H1 (cell line): ENCODE results near the gene POLA1. TPM values are rescaled to one million over a fixed set of nuclear protein-coding genes. Genes with fewer than 3 reads are reported as not detected.

Source experiments
- CTCF ChIA-PET: fragments of 300-600 bp; sonication (Branson Sonifier 250); formaldehyde crosslinking; loops from one replicate; lab custom pipeline; 2021; ENCODE audit not compliant: partially characterized antibody; lab: Charles Lee
- POLR2A ChIA-PET: fragments of 300-600 bp; sonication (Branson Sonifier 250); formaldehyde crosslinking; loops from one replicate; lab custom pipeline; 2021; ENCODE audit warnings: inconsistent platforms; ENCODE audit not compliant: partially characterized antibody; lab: Charles Lee
- DNase-seq, 2 experiments: peaks; one replicate each; pipeline versions ENCODE4 v3.0.0 to v3.0.0-alpha.2; 2010 to 2022; ENCODE audit warnings: low spot score in 2 of 2, low read depth in 1 of 2, mixed read lengths in 1 of 2
- FAIRE-seq: peaks from 2 replicates; lab custom pipeline; 2011; peaks lifted over from hg19 to GRCh38; lab: Jason Lieb, UNC
- H2AFZ ChIP-seq: 2 replicates; pipeline ENCODE4 v1.8.1; 2012; ENCODE audit warnings: low read length, inconsistent platforms
- H2AK5ac ChIP-seq: 2 replicates; pipeline ENCODE4 v1.6.1; 2013; ENCODE audit warnings: low read depth, low read length
- H2BK120ac ChIP-seq: replicated peaks from 2 replicates; pipeline ENCODE3; 2013; ENCODE audit warnings: low read depth, low read length, inconsistent platforms
- H2BK12ac ChIP-seq: 2 replicates; pipeline ENCODE4 v1.6.1; 2013; ENCODE audit warnings: low read depth, low read length
- H2BK15ac ChIP-seq: 2 replicates; pipeline ENCODE4 v1.6.1; 2013; ENCODE audit warnings: low read length
- H2BK20ac ChIP-seq: 2 replicates; pipeline ENCODE4 v1.6.1; 2013; ENCODE audit warnings: low read length
- H2BK5ac ChIP-seq: 2 replicates; pipeline ENCODE4 v1.6.1; 2013; ENCODE audit warnings: low read depth, low read length
- H3K14ac ChIP-seq: 2 replicates; pipeline ENCODE4 v1.6.1; 2013; ENCODE audit warnings: inconsistent platforms; ENCODE audit not compliant: insufficient read length
- H3K18ac ChIP-seq: 2 replicates; pipeline ENCODE4 v1.6.1; 2013; ENCODE audit warnings: low read length; ENCODE audit errors: extremely low read depth
- H3K23ac ChIP-seq: 2 replicates; pipeline ENCODE4 v1.6.1; 2013; ENCODE audit warnings: inconsistent platforms; ENCODE audit not compliant: insufficient read length
- H3K23me2 ChIP-seq: 2 replicates; pipeline ENCODE4 v1.6.1; 2013; ENCODE audit warnings: low read depth, low read length
- H3K27ac ChIP-seq: 2 replicates; pipeline ENCODE4 v1.6.1; 2011; ENCODE audit warnings: low read depth, low read length, inconsistent platforms
- H3K27me3 ChIP-seq, 4 experiments: replicated peaks in 1 of 4; 1 replicate in 1 of 4; 2 replicates in 3 of 4; pipeline versions ENCODE4 v1.6.1 to v1.8.1; 2011 to 2013; ENCODE audit warnings: low read length in 3 of 4, mild to moderate bottlenecking in 3 of 4, inconsistent platforms in 2 of 4, mixed read lengths in 2 of 4, moderate library complexity in 1 of 4; ENCODE audit not compliant: control insufficient read depth in 3 of 4, insufficient read depth in 3 of 4; ENCODE audit errors: extremely low read depth in 1 of 4
- H3K36me3 ChIP-seq, 4 experiments: 2 replicates each; pipeline versions ENCODE4 v1.6.1 to v1.8.1; 2011 to 2013; ENCODE audit warnings: mild to moderate bottlenecking in 4 of 4, low read length in 3 of 4, moderate library complexity in 2 of 4, control low read depth in 1 of 4, inconsistent platforms in 1 of 4; ENCODE audit not compliant: insufficient read depth in 4 of 4, control insufficient read depth in 2 of 4
- H3K4ac ChIP-seq: replicated peaks from 2 replicates; pipeline ENCODE3; 2013; ENCODE audit warnings: low read length, low read depth, mixed read lengths, inconsistent platforms; ENCODE audit not compliant: insufficient read length
- H3K4me1 ChIP-seq, 4 experiments: replicated peaks in 1 of 4; 1 replicate in 1 of 4; 2 replicates in 3 of 4; pipeline versions ENCODE4 v1.6.1 to v1.8.1; 2011 to 2013; ENCODE audit warnings: low read length in 3 of 4, inconsistent platforms in 2 of 4, mixed read lengths in 1 of 4; ENCODE audit not compliant: insufficient read depth in 4 of 4, control insufficient read depth in 3 of 4
- H3K4me2 ChIP-seq, 2 experiments: 2 replicates each; pipeline versions ENCODE4 v1.6.1 to v1.8.1; 2011 to 2013; ENCODE audit warnings: low read depth in 2 of 2, low read length in 2 of 2, control low read depth in 1 of 2, inconsistent platforms in 1 of 2, mild to moderate bottlenecking in 1 of 2; ENCODE audit not compliant: insufficient read depth in 1 of 2
- H3K4me3 ChIP-seq, 4 experiments: fragments of 200-600, 300-600 bp in 1 of 4; sonication (generic), shearing (Covaris generic), sonication (Bioruptor Twin) in 1 of 4; 2 replicates each; pipeline versions ENCODE4 v1.5.1 to v1.8.1; 2011 to 2016; ENCODE audit warnings: low read length in 4 of 4, low read depth in 3 of 4, control low read depth in 2 of 4, inconsistent platforms in 2 of 4, mild to moderate bottlenecking in 2 of 4, mixed read lengths in 1 of 4, moderate library complexity in 1 of 4; ENCODE audit not compliant: insufficient read depth in 2 of 4; ENCODE audit errors: extremely low read depth in 1 of 4
- H3K56ac ChIP-seq: replicated peaks from 2 replicates; pipeline ENCODE3; 2013; ENCODE audit warnings: low read depth, mild to moderate bottlenecking, mixed read lengths, low read length, inconsistent platforms; ENCODE audit not compliant: insufficient read length
- H3K79me1 ChIP-seq: 2 replicates; pipeline ENCODE4 v1.6.1; 2013; ENCODE audit warnings: low read depth, low read length, control low read depth
- H3K79me2 ChIP-seq, 2 experiments: 2 replicates each; pipeline versions ENCODE4 v1.6.1 to v1.8.1; 2012 to 2013; ENCODE audit warnings: low read length in 2 of 2, mild to moderate bottlenecking in 2 of 2, inconsistent platforms in 1 of 2; ENCODE audit not compliant: insufficient read depth in 2 of 2, control insufficient read depth in 1 of 2
- H3K9ac ChIP-seq, 4 experiments: replicated peaks in 1 of 4; 1 replicate in 1 of 4; 2 replicates in 3 of 4; pipeline versions ENCODE4 v1.6.1 to v1.8.1; 2011 to 2013; ENCODE audit warnings: low read depth in 3 of 4, low read length in 3 of 4, control low read depth in 2 of 4, mild to moderate bottlenecking in 2 of 4, moderate library complexity in 2 of 4, inconsistent platforms in 1 of 4; ENCODE audit errors: extremely low read depth in 1 of 4
- H3K9me3 ChIP-seq, 2 experiments: 2 replicates each; pipeline versions ENCODE4 v1.6.1 to v1.8.1; 2012 to 2013; ENCODE audit warnings: mild to moderate bottlenecking in 2 of 2, moderate library complexity in 2 of 2, control low read depth in 1 of 2, inconsistent platforms in 1 of 2, low read depth in 1 of 2, low read length in 1 of 2, mixed read lengths in 1 of 2; ENCODE audit not compliant: insufficient read depth in 2 of 2
- H4K20me1 ChIP-seq, 2 experiments: replicated peaks in 1 of 2; 2 replicates each; pipeline versions ENCODE3 to v1.8.1; 2011 to 2013; ENCODE audit warnings: inconsistent platforms in 2 of 2, low read length in 2 of 2, mild to moderate bottlenecking in 1 of 2; ENCODE audit not compliant: insufficient read depth in 2 of 2, control insufficient read depth in 1 of 2
- H4K5ac ChIP-seq: 2 replicates; pipeline ENCODE4 v1.6.1; 2013; ENCODE audit warnings: low read length, low read depth, mixed read lengths, inconsistent platforms; ENCODE audit not compliant: insufficient read length
- H4K8ac ChIP-seq: 2 replicates; pipeline ENCODE4 v1.8.0; 2013; ENCODE audit warnings: mild to moderate bottlenecking, moderate library complexity, low read length, inconsistent platforms; ENCODE audit not compliant: insufficient read depth; ENCODE audit errors: extremely low read depth
- H4K91ac ChIP-seq: replicated peaks from 2 replicates; pipeline ENCODE3; 2013; ENCODE audit warnings: low read length, mixed read lengths, inconsistent platforms; ENCODE audit not compliant: insufficient read length
- CBX8 ChIP-seq: fragments of 300-800, 300-1000 bp; sonication (generic); IDR thresholded peaks from 2 replicates; pipeline ENCODE4 v1.7.1; 2016; ENCODE audit warnings: low read depth, low read length, borderline replicate concordance
- FOSL1 ChIP-seq: IDR thresholded peaks from 2 replicates; pipeline ENCODE4 v1.6.1; 2011; ENCODE audit warnings: mild to moderate bottlenecking, low read depth, low read length, moderate library complexity; ENCODE audit not compliant: insufficient read depth
- GABPA ChIP-seq: IDR thresholded peaks from 2 replicates; pipeline ENCODE4 v1.6.1; 2011; ENCODE audit warnings: mild to moderate bottlenecking, low read length, moderate library complexity, borderline replicate concordance; ENCODE audit not compliant: insufficient read depth
- HDAC2 ChIP-seq, 2 experiments: fragments of 300-600 bp in 1 of 2; sonication (generic) in 1 of 2; IDR thresholded peaks; 2 replicates each; pipeline ENCODE4 v1.6.1; 2011 to 2012; ENCODE audit warnings: low read depth in 2 of 2, low read length in 2 of 2, mild to moderate bottlenecking in 2 of 2, moderate library complexity in 2 of 2, borderline replicate concordance in 1 of 2, inconsistent platforms in 1 of 2
- JUN ChIP-seq: IDR thresholded peaks from 2 replicates; pipeline ENCODE4 v1.6.1; 2011; ENCODE audit warnings: low read depth, mild to moderate bottlenecking, improper control_type of control experiment, low read length
- JUND ChIP-seq: IDR thresholded peaks from 2 replicates; pipeline ENCODE4 v1.6.1; 2011; ENCODE audit warnings: mild to moderate bottlenecking, improper control_type of control experiment, low read length
- POLR2A ChIP-seq, 2 experiments: IDR thresholded peaks; 1 replicate in 1 of 2; 2 replicates in 1 of 2; pipeline ENCODE4 v1.6.1; 2011; ENCODE audit warnings: low read depth in 2 of 2, low read length in 2 of 2, mild to moderate bottlenecking in 2 of 2; ENCODE audit errors: control extremely low read depth in 1 of 2
- RAD21 ChIP-seq, 2 experiments: IDR thresholded peaks in 1 of 2; conservative IDR thresholded peaks in 1 of 2; 2 replicates each; pipeline ENCODE4 v1.6.1; 2011; ENCODE audit warnings: low read depth in 2 of 2, low read length in 2 of 2, improper control_type of control experiment in 1 of 2, inconsistent platforms in 1 of 2, mild to moderate bottlenecking in 1 of 2, moderate library complexity in 1 of 2
- RNF2 ChIP-seq: fragments of 200-900, 300-1000 bp; sonication (generic); IDR thresholded peaks from 2 replicates; pipeline ENCODE4 v1.7.1; 2016; ENCODE audit warnings: borderline replicate concordance, low read depth, mild to moderate bottlenecking, antibody characterized with exemption, low read length; ENCODE audit not compliant: poor library complexity, severe bottlenecking; ENCODE audit errors: missing control alignments
- SIN3A ChIP-seq, 2 experiments: IDR thresholded peaks in 1 of 2; conservative IDR thresholded peaks in 1 of 2; 2 replicates each; pipeline ENCODE4 v1.6.1; 2011 to 2012; ENCODE audit warnings: low read length in 2 of 2, improper control_type of control experiment in 1 of 2, low read depth in 1 of 2, mild to moderate bottlenecking in 1 of 2
- SP2 ChIP-seq: IDR thresholded peaks from 2 replicates; pipeline ENCODE4 v1.6.1; 2012; ENCODE audit warnings: mild to moderate bottlenecking, low read length, inconsistent platforms
- TCF12 ChIP-seq: IDR thresholded peaks from 2 replicates; pipeline ENCODE4 v1.6.1; 2011; ENCODE audit warnings: low read depth, mild to moderate bottlenecking, low read length
- WGBS, 2 experiments: shearing (Covaris generic) in 1 of 2; methylation state at CpG; one replicate each; pipeline versions ENCODE4 v1.1.6 to v1.1.7; 2013 to 2015; ENCODE audit warnings: low lambda C conversion rate in 2 of 2, mixed read lengths in 2 of 2, inconsistent platforms in 1 of 2, low coverage in 1 of 2, missing lambda C conversion rate in 1 of 2; ENCODE audit not compliant: insufficient replicate concordance in 2 of 2, insufficient coverage in 1 of 2, insufficient read length in 1 of 2; ENCODE audit errors: extremely low coverage in 1 of 2, missing lambda C conversion rate in 1 of 2; 5-methylcytosine and 5-hydroxymethylcytosine counted together
- polyA plus RNA-seq, 7 experiments: library from polyadenylated mRNA; depleted of rRNA in 3 of 7; stranded (reverse) in 5 of 7; unstranded in 2 of 7; fragments of >200 nt in 5 of 7; fragments of 200-250 nt in 2 of 7; gene quantifications; 1 replicate in 5 of 7; 2 replicates in 1 of 7; 4 replicates in 1 of 7; pipeline versions ENCODE4 v1.2.1 to v1.2.3, GENCODE V29; 2011 to 2013; ENCODE audit warnings: missing spikeins in 2 of 7, mixed read lengths in 2 of 7
- total RNA-seq: library from RNA; stranded (reverse); fragmentation: NEBNext Ultra II Directional; extraction: Animal tissue kit (Norgen Biotek cat#: 25700); gene quantifications from 2 replicates; pipeline ENCODE4 v1.2.1, GENCODE V29; 2021
- TF ChIP-seq, protein P1 (sequence below): IDR thresholded peaks from 2 replicates; pipeline ENCODE4 v1.6.1; 2012; ENCODE audit warnings: inconsistent platforms

POLA1 gene
- total and polyA plus RNA-seq, 2 of the 8 experiments (the other 6 are each of a cell fraction or from before 2014, with no cell fraction given), result 5.6 to 34.9 TPM

DNA sequence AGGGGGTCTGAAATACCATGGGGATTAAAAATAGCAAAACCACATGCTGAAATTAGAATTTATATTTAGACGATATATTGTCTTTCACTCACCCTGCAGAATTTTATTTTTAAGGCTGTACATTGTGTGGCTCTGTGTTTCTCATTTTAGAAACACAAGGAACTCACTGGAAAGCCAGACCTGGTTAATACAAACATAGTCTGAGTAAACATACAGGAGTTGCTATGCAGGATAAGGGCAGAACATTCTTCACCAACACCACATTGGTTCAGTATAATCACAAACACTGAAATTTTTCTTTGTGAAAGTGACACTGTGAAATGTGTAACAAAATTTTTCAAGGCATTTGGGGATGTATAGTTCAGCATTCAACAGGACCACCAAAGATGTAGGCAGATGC lies 206.5 kb downstream of the POLA1 start:
- H3K4ac ChIP-seq, result no peak overlapping the region
- H3K79me1 ChIP-seq, result no peaks in the 10 kb centered on the region
- FAIRE-seq (no peak), DNase-seq (no peak)
- no peak overlapping the region for H3K56ac ChIP-seq
- H4K91ac ChIP-seq, result no peak overlapping the region
- no peak overlapping the region for H2AFZ ChIP-seq
- no peak overlapping the region for H3K4me3 ChIP-seq
- CTCF ChIA-PET, result no interaction called here
- H3K27ac ChIP-seq, result no peak overlapping the region
- WGBS, 2 experiments, result 89% methylated on average over 1 of the region's 1 CpG; no CpG with 5 or more reads in 1 of the 2 experiments
- H2BK20ac ChIP-seq, result no peak overlapping the region
- H2BK120ac ChIP-seq, result no peak overlapping the region
- no peaks in the 10 kb centered on the region for H3K36me3 ChIP-seq
- H2BK15ac ChIP-seq, result no peak overlapping the region
- H2BK5ac ChIP-seq, result no peak overlapping the region
- no peaks in the 10 kb centered on the region for H3K4me1 ChIP-seq
- no peak overlapping the region for H4K8ac ChIP-seq
- no peak overlapping the region for H2BK12ac ChIP-seq
- H3K18ac ChIP-seq, result no peak overlapping the region
- no peaks in the 10 kb centered on the region for H4K20me1 ChIP-seq
- H3K23me2 ChIP-seq, result no peaks in the 10 kb centered on the region
- no peaks in the 10 kb centered on the region for H3K27me3 ChIP-seq
- H3K4me2 ChIP-seq, result no peak overlapping the region
- H3K9ac ChIP-seq, result no peak overlapping the region
- H3K9me3 ChIP-seq, result no peaks in the 10 kb centered on the region
- no peak overlapping the region for H3K14ac ChIP-seq
- POLR2A ChIA-PET, result no interaction called here
- no peak overlapping the region for H4K5ac ChIP-seq
- no peak overlapping the region for H3K23ac ChIP-seq
- H3K79me2 ChIP-seq, result no peaks in the 10 kb centered on the region
- no peak overlapping the region for H2AK5ac ChIP-seq
- TF ChIP-seq SIN3A (conservative IDR thresholded peaks at IDR 0.05 in 1 of 2, IDR thresholded peaks at IDR 0.05 in 1 of 2; ENCODE audit: low read depth in 1 of 2, low read length in 2 of 2), result no peak
- no peak for TF ChIP-seq CBX8
- TF ChIP-seq, protein P1, sequence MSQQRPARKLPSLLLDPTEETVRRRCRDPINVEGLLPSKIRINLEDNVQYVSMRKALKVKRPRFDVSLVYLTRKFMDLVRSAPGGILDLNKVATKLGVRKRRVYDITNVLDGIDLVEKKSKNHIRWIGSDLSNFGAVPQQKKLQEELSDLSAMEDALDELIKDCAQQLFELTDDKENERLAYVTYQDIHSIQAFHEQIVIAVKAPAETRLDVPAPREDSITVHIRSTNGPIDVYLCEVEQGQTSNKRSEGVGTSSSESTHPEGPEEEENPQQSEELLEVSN, result no peak
- no peak for TF ChIP-seq RNF2
- no peak for TF ChIP-seq TCF12
- TF ChIP-seq FOSL1, result no peak
- TF ChIP-seq HDAC2 (IDR thresholded peaks at IDR 0.05; ENCODE audit: borderline replicate concordance in 1 of 2, low read depth in 2 of 2, low read length in 2 of 2), result no peak
- no peak for TF ChIP-seq GABPA
- no peak for TF ChIP-seq RAD21 (IDR thresholded peaks at IDR 0.05 in 1 of 2, conservative IDR thresholded peaks at IDR 0.05 in 1 of 2; ENCODE audit: low read depth in 2 of 2, low read length in 2 of 2)
- no peak for TF ChIP-seq JUND
- TF ChIP-seq JUN, result no peak
- no peak for TF ChIP-seq POLR2A (IDR thresholded peaks at IDR 0.05; ENCODE audit: control extremely low read depth in 1 of 2, low read depth in 2 of 2, low read length in 2 of 2)
- TF ChIP-seq SP2, result no peak
